GM10266 (cell line): ENCODE data around the gene GRIFIN.

Experiments
- DNase-seq: peaks from one replicate; pipeline ENCODE4 v3.0.0; 2012; ENCODE audit errors: extremely low spot score
- TF ChIP-seq, protein P1 (sequence below): IDR thresholded peaks from 2 replicates; pipeline ENCODE4 v1.5.1; 2012; ENCODE audit warnings: mild to moderate bottlenecking, low read depth; ENCODE audit not compliant: control insufficient read depth, insufficient read depth; ENCODE audit errors: missing control alignments

The GRIFIN gene

GRCh38 chr7:2476298-2476697, at the start of gene GRIFIN:
TSS of gene GRIFIN (minus strand) at chr7:2476398. CDS start at chr7:2476383, 15 bp downstream.
- DNase-seq = no peak
- TF ChIP-seq, protein P1, sequence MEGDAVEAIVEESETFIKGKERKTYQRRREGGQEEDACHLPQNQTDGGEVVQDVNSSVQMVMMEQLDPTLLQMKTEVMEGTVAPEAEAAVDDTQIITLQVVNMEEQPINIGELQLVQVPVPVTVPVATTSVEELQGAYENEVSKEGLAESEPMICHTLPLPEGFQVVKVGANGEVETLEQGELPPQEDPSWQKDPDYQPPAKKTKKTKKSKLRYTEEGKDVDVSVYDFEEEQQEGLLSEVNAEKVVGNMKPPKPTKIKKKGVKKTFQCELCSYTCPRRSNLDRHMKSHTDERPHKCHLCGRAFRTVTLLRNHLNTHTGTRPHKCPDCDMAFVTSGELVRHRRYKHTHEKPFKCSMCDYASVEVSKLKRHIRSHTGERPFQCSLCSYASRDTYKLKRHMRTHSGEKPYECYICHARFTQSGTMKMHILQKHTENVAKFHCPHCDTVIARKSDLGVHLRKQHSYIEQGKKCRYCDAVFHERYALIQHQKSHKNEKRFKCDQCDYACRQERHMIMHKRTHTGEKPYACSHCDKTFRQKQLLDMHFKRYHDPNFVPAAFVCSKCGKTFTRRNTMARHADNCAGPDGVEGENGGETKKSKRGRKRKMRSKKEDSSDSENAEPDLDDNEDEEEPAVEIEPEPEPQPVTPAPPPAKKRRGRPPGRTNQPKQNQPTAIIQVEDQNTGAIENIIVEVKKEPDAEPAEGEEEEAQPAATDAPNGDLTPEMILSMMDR = no peak

DNA sequence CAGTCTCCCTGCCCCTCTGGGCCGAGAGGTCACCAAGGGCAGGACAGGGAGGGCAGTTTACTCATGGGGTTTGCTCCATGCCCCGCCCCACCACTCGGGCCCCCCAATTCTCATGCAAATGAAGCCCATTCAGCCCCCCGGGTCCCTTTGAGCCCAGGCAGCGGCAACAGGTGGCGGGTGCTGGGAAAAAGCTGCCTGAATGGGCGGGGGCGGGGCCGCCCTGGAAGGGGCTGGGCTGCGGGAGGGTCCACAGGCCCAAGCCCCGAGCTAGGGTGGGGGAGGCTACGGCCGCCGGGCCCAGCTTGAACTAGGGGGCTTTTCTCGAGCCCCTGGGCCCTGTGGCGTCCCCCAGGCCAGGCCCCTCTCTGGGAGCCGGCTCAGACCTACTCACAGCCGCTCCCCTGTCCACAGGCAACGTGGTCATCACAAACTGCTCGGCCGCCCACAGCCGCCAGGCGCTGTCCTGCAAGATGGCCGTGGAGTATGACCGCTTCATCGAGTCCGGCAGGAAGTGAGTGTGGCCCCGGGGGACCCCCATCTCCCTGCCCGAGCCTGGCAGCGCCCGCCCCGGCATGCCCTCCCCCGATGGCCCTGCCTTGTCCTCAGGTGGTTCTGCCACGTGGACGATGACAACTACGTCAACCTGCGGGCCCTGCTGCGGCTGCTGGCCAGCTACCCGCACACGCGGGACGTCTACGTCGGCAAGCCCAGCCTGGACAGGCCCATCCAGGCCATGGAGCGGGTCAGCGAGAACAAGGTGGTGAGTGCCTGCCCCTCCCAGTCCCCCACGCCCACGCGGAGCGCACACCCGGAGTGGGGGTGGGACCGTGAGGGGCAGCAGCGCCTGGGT, 48.8 kb upstream of the GRIFIN start:
- no peak for DNase-seq
- TF ChIP-seq, protein P1 = no peak

GRCh38 chr7:2523941-2524807, 48.0 kb upstream of the GRIFIN start:
- DNase-seq = no peak

DNA sequence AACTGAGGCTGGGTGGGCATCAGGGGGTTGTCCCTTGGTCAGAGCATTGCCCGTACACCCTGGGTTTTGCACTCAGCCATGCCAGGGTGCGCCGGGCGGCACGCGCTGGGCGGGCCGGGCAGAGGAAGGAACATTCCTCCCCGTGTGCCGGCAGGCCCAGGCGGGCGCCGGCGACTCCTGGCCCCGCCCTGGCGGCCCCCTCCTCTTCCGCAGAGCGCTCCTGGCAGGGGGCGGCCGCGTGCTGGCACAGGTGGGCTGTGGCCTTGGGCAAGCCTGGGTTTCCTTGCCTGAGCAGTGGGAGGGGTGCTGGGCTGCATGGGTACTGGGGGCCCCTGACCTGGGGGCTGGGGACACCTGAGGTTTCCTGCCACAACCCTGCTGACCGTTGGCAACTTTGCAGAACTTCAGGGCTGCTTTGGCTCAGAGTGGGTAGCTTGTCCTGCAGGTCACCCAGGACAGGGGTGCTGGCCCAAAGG, 47.3 kb upstream of the GRIFIN start:
- DNase-seq = no peak
- TF ChIP-seq, protein P1 = no peak

More at GRCh38 chr7:2523941-2524807, 48.0 kb upstream of the GRIFIN start:
- TF ChIP-seq, protein P1 = no peak

GRCh38 chr7:2522780-2523433, 46.7 kb upstream of the GRIFIN start:
- no peak for DNase-seq
- TF ChIP-seq, protein P1 = no peak

- TF ChIP-seq, protein P1 = no peak
- DNase-seq = peak; percentile 62
These were observed 45.9 kb upstream of the GRIFIN start for GRCh38 chr7:2521952-2522591.
